DOHH2 (cell line): ENCODE measurements around the gene S100A10.
A peak's percentile ranks its signal among the peaks of the same experiment; 100 is the strongest.

Experiments
- H3F3A ChIP-seq: fragments of 200-600 bp; sonication (generic), shearing (Covaris generic); 2 replicates; pipeline ENCODE4 v1.6.0; 2016; ENCODE audit warnings: antibody characterized with exemption, mild to moderate bottlenecking; ENCODE audit not compliant: control insufficient read depth, insufficient read depth
- H3K27ac ChIP-seq: fragments of 200-600 bp; sonication (generic); 2 replicates; pipeline ENCODE4 v1.5.1; 2014; ENCODE audit warnings: low read depth, mild to moderate bottlenecking, low read length, moderate library complexity
- H3K27me3 ChIP-seq: fragments of 200-600 bp; sonication (generic); 2 replicates; pipeline ENCODE4 v1.6.1; 2014; ENCODE audit warnings: mild to moderate bottlenecking, low read length, mixed read lengths; ENCODE audit not compliant: control insufficient read depth
- H3K36me3 ChIP-seq: fragments of 200-600 bp; sonication (generic); 2 replicates; pipeline ENCODE4 v1.6.1; 2014; ENCODE audit warnings: mild to moderate bottlenecking, low read length, moderate library complexity, mixed read lengths; ENCODE audit not compliant: control insufficient read depth
- H3K4me1 ChIP-seq: fragments of 200-600 bp; sonication (generic); 2 replicates; pipeline ENCODE4 v1.6.1; 2014; ENCODE audit warnings: mild to moderate bottlenecking, low read length, mixed read lengths; ENCODE audit not compliant: control insufficient read depth
- H3K4me2 ChIP-seq: fragments of 200-600 bp; sonication (generic); 2 replicates; pipeline ENCODE4 v1.6.0; 2014; ENCODE audit warnings: mild to moderate bottlenecking, low read length, moderate library complexity
- H3K4me3 ChIP-seq: fragments of 200-600 bp; sonication (generic); 2 replicates; pipeline ENCODE4 v1.5.1; 2014; ENCODE audit warnings: mild to moderate bottlenecking, low read length, mixed read lengths
- H3K79me2 ChIP-seq: fragments of 200-600 bp; sonication (generic); 2 replicates; pipeline ENCODE4 v1.6.1; 2014; ENCODE audit warnings: mild to moderate bottlenecking, low read length, mixed read lengths; ENCODE audit not compliant: control insufficient read depth
- H3K9me2 ChIP-seq: fragments of 200-600 bp; sonication (generic); replicated peaks from 2 replicates; pipeline ENCODE4 v1.6.1; 2014; ENCODE audit warnings: mild to moderate bottlenecking, low read length, mixed read lengths; ENCODE audit not compliant: control insufficient read depth
- H3K9me3 ChIP-seq: fragments of 200-600 bp; sonication (generic); 2 replicates; pipeline ENCODE4 v1.6.1; 2014; ENCODE audit warnings: antibody characterized with exemption, low read length, mixed read lengths; ENCODE audit not compliant: control insufficient read depth, insufficient read depth
- H4K20me1 ChIP-seq: fragments of 200-600 bp; sonication (generic); 2 replicates; pipeline ENCODE4 v1.6.0; 2014; ENCODE audit warnings: low read depth, mild to moderate bottlenecking, antibody characterized with exemption, low read length, moderate library complexity; ENCODE audit not compliant: control insufficient read depth, insufficient read depth
- CTCF ChIP-seq: fragments of 200-600 bp; sonication (generic); IDR thresholded peaks from one replicate; pipeline ENCODE4 v1.5.1; 2014; ENCODE audit warnings: antibody characterized with exemption, mild to moderate bottlenecking, low read depth, low read length; ENCODE audit not compliant: poor library complexity, severe bottlenecking
- EZH2phosphoT487 ChIP-seq: fragments of 200-600 bp; sonication (generic); IDR thresholded peaks from 2 replicates; pipeline ENCODE4 v1.6.1; 2017; ENCODE audit warnings: borderline replicate concordance, mild to moderate bottlenecking, antibody characterized with exemption, low read length, moderate library complexity, mixed read lengths

Gene S100A10

GRCh38 chr1:151991663-151992302 lies 1.9 kb downstream of the S100A10 start:
- peaks cover 15% of the 10 kb centered on the region for H3K36me3 ChIP-seq
- TF ChIP-seq EZH2phosphoT487 = no peak
- no peak for TF ChIP-seq CTCF
- peaks cover 13% of the 10 kb centered on the region for H3F3A ChIP-seq
- no peak overlapping the region for H3K27ac ChIP-seq
- peak overlapping the region; percentile 85 for H3K4me2 ChIP-seq
- no peaks in the 10 kb centered on the region for H3K9me2 ChIP-seq
- peak overlapping the region; percentile 91 for H3K4me3 ChIP-seq
- H4K20me1 ChIP-seq = 0 out of 2 replicates have a peak, but pooled peaks cover 10% of the 10 kb centered on the region
- H3K27me3 ChIP-seq = no peaks in the 10 kb centered on the region
- H3K79me2 ChIP-seq = peaks cover 65% of the 10 kb centered on the region
- H3K9me3 ChIP-seq = no peaks in the 10 kb centered on the region
- H3K4me1 ChIP-seq = peaks cover 78% of the 10 kb centered on the region

GRCh38 chr1:151990856-151991198 lies 2.8 kb downstream of the S100A10 start:
- H3K4me2 ChIP-seq = no peak overlapping the region
- H3K9me3 ChIP-seq = no peaks in the 10 kb centered on the region
- H3K27ac ChIP-seq = no peak overlapping the region
- H3K9me2 ChIP-seq = no peaks in the 10 kb centered on the region
- peaks cover 22% of the 10 kb centered on the region for H3K36me3 ChIP-seq
- no peak overlapping the region for H3K4me3 ChIP-seq
- H3K27me3 ChIP-seq = no peaks in the 10 kb centered on the region
- H3F3A ChIP-seq = peaks cover 9% of the 10 kb centered on the region
- H4K20me1 ChIP-seq = 0 out of 2 replicates have a peak, but pooled peaks cover 10% of the 10 kb centered on the region
- TF ChIP-seq EZH2phosphoT487 (no peak), CTCF (no peak)
- H3K4me1 ChIP-seq = peaks cover 73% of the 10 kb centered on the region
- peaks cover 65% of the 10 kb centered on the region for H3K79me2 ChIP-seq

- Histone ChIP-seq H3K36me3 (peaks cover 28% of the 10 kb centered on the region), H3K27ac (no peak overlapping the region), H3F3A (peaks cover 4% of the 10 kb centered on the region; the same call in 1 of the 2 replicates), H3K79me2 (peaks cover 65% of the 10 kb centered on the region), H3K27me3 (no peaks in the 10 kb centered on the region), H3K4me3 (no peak overlapping the region), H3K9me3 (no peaks in the 10 kb centered on the region), H3K4me2 (no peak overlapping the region), H3K9me2 (no peaks in the 10 kb centered on the region), H4K20me1 (0 out of 2 replicates have a peak, but pooled peaks cover 10% of the 10 kb centered on the region), H3K4me1 (peaks cover 67% of the 10 kb centered on the region)
- TF ChIP-seq EZH2phosphoT487 (no peak), CTCF (no peak)
Observed at GRCh38 chr1:151990058-151990855, 3.4 kb downstream of the S100A10 start.
